SK-N-SH (cell line): Measurements from ENCODE around the gene GLIS1. TPM values are rescaled to one million over a fixed set of nuclear protein-coding genes. Genes with fewer than 3 reads are reported as not detected.

Experiments
- CTCF ChIA-PET: fragments of 300-600, 350-600 bp; formaldehyde crosslinking; extraction: SDS; loops from one replicate; lab custom pipeline; 2021; lab: Yijun Ruan, JAX
- POLR2A ChIA-PET: fragments of 350-600 bp; sonication (Branson Sonifier 250); formaldehyde crosslinking; extraction: SDS; loops from one replicate; lab custom pipeline; 2020; ENCODE audit warnings: antibody characterized with exemption, inconsistent platforms; lab: Yijun Ruan, JAX
- DNase-seq: peaks from one replicate; pipeline ENCODE4 v3.0.0; 2012
- H2AFZ ChIP-seq: fragments of 200-600 bp; sonication (generic); 2 replicates; pipeline ENCODE4 v1.8.1; 2016; ENCODE audit warnings: antibody characterized with exemption, mild to moderate bottlenecking, low read depth
- H3F3A ChIP-seq: fragments of 200-600 bp; sonication (generic); replicated peaks from 2 replicates; pipeline ENCODE3; 2016; ENCODE audit warnings: antibody characterized with exemption, mild to moderate bottlenecking; ENCODE audit not compliant: insufficient read depth
- H3K27ac ChIP-seq, 2 experiments: fragments of 200-500 bp in 1 of 2; fragments of 200-600 bp in 1 of 2; sonication (Bioruptor generic) in 1 of 2; sonication (generic), shearing (Covaris generic) in 1 of 2; 2 replicates each; pipeline versions ENCODE4 v1.5.1 to v1.6.1; 2014 to 2016; ENCODE audit warnings: low read depth in 2 of 2, inconsistent platforms in 1 of 2, low read length in 1 of 2, mild to moderate bottlenecking in 1 of 2, mixed read lengths in 1 of 2
- H3K27me3 ChIP-seq: fragments of 200-600 bp; sonication (generic), shearing (Covaris generic); 2 replicates; pipeline ENCODE4 v1.6.1; 2016; ENCODE audit warnings: mixed run types; ENCODE audit not compliant: insufficient read depth
- H3K36me3 ChIP-seq, 2 experiments: fragments of 200-500 bp in 1 of 2; fragments of 200-600 bp in 1 of 2; sonication (Bioruptor generic) in 1 of 2; sonication (generic) in 1 of 2; replicated peaks in 1 of 2; 2 replicates each; pipeline versions ENCODE3 to v1.5.1; 2014 to 2016; ENCODE audit warnings: low read length in 1 of 2, mild to moderate bottlenecking in 1 of 2; ENCODE audit not compliant: insufficient read depth in 2 of 2, control insufficient read depth in 1 of 2
- H3K4me1 ChIP-seq, 2 experiments: fragments of 200-500 bp in 1 of 2; fragments of 200-600 bp in 1 of 2; sonication (Bioruptor generic) in 1 of 2; sonication (generic), shearing (Covaris generic) in 1 of 2; 2 replicates each; pipeline versions ENCODE4 v1.5.1 to v1.6.1; 2014 to 2016; ENCODE audit warnings: low read depth in 1 of 2, low read length in 1 of 2, mixed run types in 1 of 2; ENCODE audit not compliant: insufficient read depth in 2 of 2, control insufficient read depth in 1 of 2
- H3K4me2 ChIP-seq: fragments of 200-600 bp; sonication (generic), shearing (Covaris generic); 2 replicates; pipeline ENCODE4 v1.6.1; 2017; ENCODE audit warnings: mixed run types
- H3K4me3 ChIP-seq, 2 experiments: fragments of 200-500 bp in 1 of 2; fragments of 200-600 bp in 1 of 2; sonication (Bioruptor generic) in 1 of 2; sonication (generic), shearing (Covaris generic) in 1 of 2; 2 replicates each; pipeline versions ENCODE4 v1.5.1 to v1.8.1; 2014 to 2016; ENCODE audit warnings: low read depth in 2 of 2, inconsistent platforms in 1 of 2, low read length in 1 of 2, mild to moderate bottlenecking in 1 of 2, mixed read lengths in 1 of 2, moderate library complexity in 1 of 2
- H3K79me2 ChIP-seq: fragments of 200-600 bp; sonication (generic); 2 replicates; pipeline ENCODE4 v1.8.1; 2017; ENCODE audit warnings: mild to moderate bottlenecking; ENCODE audit not compliant: insufficient read depth
- H3K9ac ChIP-seq: fragments of 200-600 bp; sonication (generic); 2 replicates; pipeline ENCODE4 v1.6.1; 2017; ENCODE audit warnings: mixed run types
- H3K9me2 ChIP-seq: fragments of 200-600 bp; sonication (generic); 2 replicates; pipeline ENCODE4 v1.6.1; 2017; ENCODE audit warnings: mixed run types
- H3K9me3 ChIP-seq: fragments of 200-600 bp; sonication (generic); 2 replicates; pipeline ENCODE4 v1.6.1; 2017; ENCODE audit warnings: mixed run types, mild to moderate bottlenecking, moderate library complexity
- H4K20me1 ChIP-seq: fragments of 200-600 bp; sonication (generic); 2 replicates; pipeline ENCODE4 v1.6.1; 2017; ENCODE audit warnings: mild to moderate bottlenecking, mixed run types; ENCODE audit not compliant: insufficient read depth
- EP300 ChIP-seq, 2 experiments: IDR thresholded peaks; 2 replicates each; pipeline versions ENCODE4 v1.4.0 to v1.6.1; 2012; ENCODE audit warnings: borderline replicate concordance in 1 of 2, low read depth in 1 of 2, low read length in 1 of 2
- FOSL2 ChIP-seq: IDR thresholded peaks from 2 replicates; pipeline ENCODE4 v1.4.0; 2012; ENCODE audit warnings: low read depth, mild to moderate bottlenecking, moderate library complexity, borderline replicate concordance
- FOXJ3 ChIP-seq: sonication (generic); formaldehyde crosslinking; IDR thresholded peaks from 2 replicates; pipeline ENCODE4 v1.5.1; 2020; ENCODE audit warnings: mild to moderate bottlenecking, missing genetic modification reagents
- GABPA ChIP-seq: IDR thresholded peaks from 2 replicates; pipeline ENCODE4 v1.4.0; 2012; ENCODE audit warnings: low read depth, mild to moderate bottlenecking
- MEF2A ChIP-seq: IDR thresholded peaks from 2 replicates; pipeline ENCODE4 v1.4.0; 2012; ENCODE audit warnings: low read depth, borderline replicate concordance
- MXI1 ChIP-seq: IDR thresholded peaks from 2 replicates; pipeline ENCODE4 v1.6.1; 2012; ENCODE audit warnings: mild to moderate bottlenecking, low read depth, low read length, improper control_type of control experiment
- NFIC ChIP-seq: IDR thresholded peaks from 2 replicates; pipeline ENCODE4 v1.4.0; 2012; ENCODE audit warnings: borderline replicate concordance
- NRF1 ChIP-seq: IDR thresholded peaks from 2 replicates; pipeline ENCODE4 v1.6.1; 2012; ENCODE audit warnings: low read depth, mild to moderate bottlenecking, low read length
- RFX5 ChIP-seq: IDR thresholded peaks from 2 replicates; pipeline ENCODE4 v1.6.1; 2012; ENCODE audit warnings: mild to moderate bottlenecking, improper control_type of control experiment, low read length
- TAF1 ChIP-seq: IDR thresholded peaks from 2 replicates; pipeline ENCODE4 v1.6.1; 2012; ENCODE audit warnings: low read depth, mild to moderate bottlenecking, low read length, moderate library complexity, borderline replicate concordance
- TEAD4 ChIP-seq: IDR thresholded peaks from 2 replicates; pipeline ENCODE4 v1.4.0; 2012; ENCODE audit warnings: mild to moderate bottlenecking, borderline replicate concordance; ENCODE audit not compliant: insufficient read depth
- USF2 ChIP-seq: fragments of 150-350 bp; IDR thresholded peaks from 2 replicates; pipeline ENCODE4 v1.6.1; 2017; ENCODE audit warnings: antibody characterized with exemption, low read length, low read depth, borderline replicate concordance
- WGBS: methylation state at CpG from one replicate; pipeline ENCODE4 v1.1.6; 2017; ENCODE audit warnings: low lambda C conversion rate; 5-methylcytosine and 5-hydroxymethylcytosine counted together
- polyA plus RNA-seq, 3 experiments: library from polyadenylated mRNA; depleted of rRNA; stranded (reverse); fragments of >200 nt; gene quantifications; 2 replicates each; pipeline ENCODE4 v1.2.3, GENCODE V29; 2012
- TF ChIP-seq, protein P1 (sequence below): IDR thresholded peaks from 2 replicates; pipeline ENCODE4 v1.4.0; 2012; ENCODE audit warnings: low read depth, borderline replicate concordance

GLIS1 gene
- polyA plus RNA-seq, 1 of the 3 experiments (the other 2 are of a cell fraction) = 0.13 TPM

- Histone ChIP-seq H3K79me2 (no peaks in the 10 kb centered on the region), H3K36me3 (no peaks in the 10 kb centered on the region), H3K4me2 (no peak overlapping the region), H3K27ac (no peak overlapping the region; a peak in 1 of 4 replicates), H3K27me3 (no peaks in the 10 kb centered on the region), H3K4me3 (no peak overlapping the region), H3K9me2 (no peaks in the 10 kb centered on the region), H3K9me3 (no peaks in the 10 kb centered on the region), H2AFZ (no peak overlapping the region), H3F3A (no peaks in the 10 kb centered on the region), H3K4me1 (peaks cover 5 to 52% of the 10 kb centered on the region in 2 experiments; a peak in 1 of 4 replicates), H4K20me1 (no peaks in the 10 kb centered on the region), H3K9ac (no peak overlapping the region)
- no peak for DNase-seq
- WGBS = 80% methylated on average over 25 of the region's 34 CpGs
- POLR2A ChIA-PET = no interaction called here
- CTCF ChIA-PET = interaction anchor here (1.1 to 2.0 kb wide), 3 partner anchors 10 to 17 kb away, joined by 3 to 9 read pairs (median 6); no protein-coding TSS in a partner anchor
- TF ChIP-seq USF2 (no peak), NRF1 (no peak), FOSL2 (no peak), FOXJ3 (CRISPR knock-in tag) (no peak), TAF1 (no peak)
- TF ChIP-seq, protein P1, sequence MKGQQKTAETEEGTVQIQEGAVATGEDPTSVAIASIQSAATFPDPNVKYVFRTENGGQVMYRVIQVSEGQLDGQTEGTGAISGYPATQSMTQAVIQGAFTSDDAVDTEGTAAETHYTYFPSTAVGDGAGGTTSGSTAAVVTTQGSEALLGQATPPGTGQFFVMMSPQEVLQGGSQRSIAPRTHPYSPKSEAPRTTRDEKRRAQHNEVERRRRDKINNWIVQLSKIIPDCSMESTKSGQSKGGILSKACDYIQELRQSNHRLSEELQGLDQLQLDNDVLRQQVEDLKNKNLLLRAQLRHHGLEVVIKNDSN = no peak
- TF ChIP-seq, all 33 proteins: peak for 0
Measured at GRCh38 chr1:53500204-53501064, 238.5 kb downstream of the GLIS1 start.

GRCh38 chr1:53499257-53500203, 239.4 kb downstream of the GLIS1 start:
- H3K4me3 ChIP-seq = no peak overlapping the region
- POLR2A ChIA-PET = interaction anchor here (0.6 to 0.9 kb wide), 3 partner anchors 13 to 142 kb away, joined by 3 to 7 read pairs (median 5); no protein-coding TSS in a partner anchor
- no peak overlapping the region for H3K4me2 ChIP-seq
- H3K4me1 ChIP-seq = peaks cover 5 to 52% of the 10 kb centered on the region in 2 experiments; a peak in 1 of 4 replicates
- H3F3A ChIP-seq = no peaks in the 10 kb centered on the region
- H3K79me2 ChIP-seq = no peaks in the 10 kb centered on the region
- no peaks in the 10 kb centered on the region for H3K9me2 ChIP-seq
- H3K27ac ChIP-seq = peak overlapping the region in 1 of 2 experiments; percentile 18; a peak in 1 of 4 replicates
- no peaks in the 10 kb centered on the region for H3K27me3 ChIP-seq
- TF ChIP-seq NFIC (no peak), MEF2A (no peak), NRF1 (no peak), TEAD4 (no peak), MXI1 (no peak), GABPA (no peak), RFX5 (no peak), USF2 (no peak), EP300 (IDR thresholded peaks at IDR 0.05; ENCODE audit: borderline replicate concordance in 1 of 2, low read depth in 1 of 2, low read length in 1 of 2) (no peak)
- DNase-seq = no peak
- H3K9me3 ChIP-seq = no peaks in the 10 kb centered on the region
- H3K36me3 ChIP-seq = no peaks in the 10 kb centered on the region
- WGBS = 64% methylated on average over 12 of the region's 20 CpGs
- no peak overlapping the region for H3K9ac ChIP-seq
- H2AFZ ChIP-seq = no peak overlapping the region
- no peaks in the 10 kb centered on the region for H4K20me1 ChIP-seq
- CTCF ChIA-PET = interaction anchor here (0.6 to 2.9 kb wide), 9 partner anchors 10 to 254 kb away, joined by 3 to 23 read pairs (median 3); no protein-coding TSS in a partner anchor
